Upper lobe of left lung (tissue), 4 donors: ENCODE measurements around the gene TCP11.

Experiments
- CTCF ChIP-seq, 6 experiments: fragments of 450-650 bp in 4 of 6; fragments of 200-600 bp in 2 of 6; sonication (generic) in 2 of 6; IDR thresholded peaks; one replicate each; pipeline ENCODE4 v1.5.1; 2016 to 2019; ENCODE audit warnings: antibody characterized with exemption in 6 of 6
- POLR2A ChIP-seq, 4 donors: fragments of 450-650 bp; IDR thresholded peaks; one replicate each; pipeline ENCODE4 v1.5.1; 2016 to 2017; ENCODE audit warnings: antibody characterized with exemption in 4 of 4, mild to moderate bottlenecking in 2 of 4
- POLR2AphosphoS5 ChIP-seq, 2 donors: sonication (generic); formaldehyde crosslinking; IDR thresholded peaks; one replicate each; pipeline ENCODE4 v1.5.1; 2017; ENCODE audit warnings: antibody characterized with exemption in 2 of 2

- TF ChIP-seq CTCF (IDR thresholded peaks at IDR 0.05) (no peak), POLR2A (IDR thresholded peaks at IDR 0.05) (no peak), POLR2AphosphoS5 (IDR thresholded peaks at IDR 0.05) (no peak)
These were observed 13.1 kb upstream of the TCP11 start for GRCh38 chr6:35154262-35154661.
